MCF 10A (cell line): ENCODE data around the gene KCNH4. TPM values are rescaled to one million over a fixed set of nuclear protein-coding genes. Genes with fewer than 3 reads are reported as not detected.

Experiments
- BruUV-seq: library from RNA; stranded (reverse); fragments of 400-500 nt; replicated peaks from 2 replicates; lab custom pipeline; 2021; lab: Mats Ljungman, UMichigan
- CTCF ChIA-PET: fragments of 300-600 bp; sonication (Branson Sonifier 250); formaldehyde crosslinking; extraction: SDS; loops from one replicate; lab custom pipeline; 2021; ENCODE audit warnings: antibody characterized with exemption, inconsistent platforms; lab: Yijun Ruan, JAX
- POLR2A ChIA-PET: fragments of 300-600, 350-650 bp; sonication (Branson Sonifier 250); formaldehyde crosslinking; extraction: SDS; loops from one replicate; lab custom pipeline; 2020; ENCODE audit warnings: antibody characterized with exemption, inconsistent platforms; lab: Yijun Ruan, JAX
- DNase-seq: peaks from one replicate; pipeline ENCODE4 v3.0.0-alpha.2; 2018; ENCODE audit not compliant: unreplicated experiment
- H3K27ac Mint-ChIP-seq: one replicate; pipeline ENCODE4 v1.8.0; 2022; ENCODE audit warnings: mild to moderate bottlenecking, low read depth, mixed read lengths; ENCODE audit not compliant: unreplicated experiment
- H3K27me3 Mint-ChIP-seq: one replicate; pipeline ENCODE4 v1.8.0; 2022; ENCODE audit warnings: mixed read lengths; ENCODE audit not compliant: insufficient read depth, unreplicated experiment
- H3K36me3 Mint-ChIP-seq: one replicate; pipeline ENCODE4 v1.8.0; 2022; ENCODE audit warnings: mild to moderate bottlenecking, moderate library complexity, mixed read lengths; ENCODE audit not compliant: insufficient read depth, unreplicated experiment
- H3K4me1 Mint-ChIP-seq: one replicate; pipeline ENCODE4 v1.8.0; 2022; ENCODE audit warnings: mixed read lengths; ENCODE audit not compliant: insufficient read depth, unreplicated experiment
- H3K4me3 Mint-ChIP-seq: one replicate; pipeline ENCODE4 v1.8.0; 2022; ENCODE audit warnings: mild to moderate bottlenecking, moderate library complexity, mixed read lengths; ENCODE audit not compliant: unreplicated experiment
- H3K9me3 Mint-ChIP-seq: one replicate; pipeline ENCODE4 v1.8.0; 2022; ENCODE audit warnings: mixed read lengths; ENCODE audit not compliant: unreplicated experiment
- intact Hi-C: fragments of 100-400 bp; cut with micrococcal nuclease; formaldehyde crosslinking; loops from 2 replicates; pipeline ENCODE4 v1.14.1; 2022
- total RNA-seq: library from RNA; stranded (reverse); gene quantifications from 2 replicates; pipeline ENCODE4 v1.2.3, GENCODE V29; 2022
- TF ChIP-seq, protein P1 (sequence below): fragments of 200-600 bp; IDR thresholded peaks from one replicate; pipeline ENCODE4 v1.8.0; 2022; ENCODE audit warnings: antibody characterized with exemption, mild to moderate bottlenecking; ENCODE audit not compliant: unreplicated experiment

The KCNH4 gene
- total RNA-seq, 1 experiment from 2014 or later = not detected

DNA sequence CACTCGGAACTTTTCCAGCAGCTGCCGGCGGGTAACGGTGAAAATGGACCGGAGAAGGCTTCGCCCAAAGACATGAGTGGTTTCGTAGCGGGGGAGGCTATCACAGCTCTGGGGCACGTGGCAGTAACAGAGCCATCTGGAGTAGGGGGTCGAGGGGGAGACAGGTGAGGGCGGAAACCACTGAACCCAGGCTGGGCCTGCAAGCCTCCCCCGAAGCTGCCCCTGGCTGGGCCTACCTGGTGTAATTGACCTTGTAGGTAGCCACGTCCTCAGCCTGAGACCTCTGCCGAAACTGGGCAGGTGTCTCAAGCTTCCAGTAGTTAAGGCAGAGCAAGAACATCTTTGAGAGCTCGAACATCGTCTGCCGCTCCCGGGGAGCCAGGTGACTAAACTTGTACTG is 61.6 kb downstream of the KCNH4 start:
- H3K9me3 Mint-ChIP-seq = no peaks in the 10 kb centered on the region
- H3K36me3 Mint-ChIP-seq = peaks cover 42% of the 10 kb centered on the region
- peak overlapping the region; percentile 23 for H3K27ac Mint-ChIP-seq
- TF ChIP-seq, protein P1, sequence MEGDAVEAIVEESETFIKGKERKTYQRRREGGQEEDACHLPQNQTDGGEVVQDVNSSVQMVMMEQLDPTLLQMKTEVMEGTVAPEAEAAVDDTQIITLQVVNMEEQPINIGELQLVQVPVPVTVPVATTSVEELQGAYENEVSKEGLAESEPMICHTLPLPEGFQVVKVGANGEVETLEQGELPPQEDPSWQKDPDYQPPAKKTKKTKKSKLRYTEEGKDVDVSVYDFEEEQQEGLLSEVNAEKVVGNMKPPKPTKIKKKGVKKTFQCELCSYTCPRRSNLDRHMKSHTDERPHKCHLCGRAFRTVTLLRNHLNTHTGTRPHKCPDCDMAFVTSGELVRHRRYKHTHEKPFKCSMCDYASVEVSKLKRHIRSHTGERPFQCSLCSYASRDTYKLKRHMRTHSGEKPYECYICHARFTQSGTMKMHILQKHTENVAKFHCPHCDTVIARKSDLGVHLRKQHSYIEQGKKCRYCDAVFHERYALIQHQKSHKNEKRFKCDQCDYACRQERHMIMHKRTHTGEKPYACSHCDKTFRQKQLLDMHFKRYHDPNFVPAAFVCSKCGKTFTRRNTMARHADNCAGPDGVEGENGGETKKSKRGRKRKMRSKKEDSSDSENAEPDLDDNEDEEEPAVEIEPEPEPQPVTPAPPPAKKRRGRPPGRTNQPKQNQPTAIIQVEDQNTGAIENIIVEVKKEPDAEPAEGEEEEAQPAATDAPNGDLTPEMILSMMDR = no peak
- ChIA-PET CTCF (interaction anchor here (0.6 to 8.2 kb wide), 13 partner anchors 10 to 407 kb away, joined by 3 to 37 read pairs (median 5); partner anchors contain the start of gene NKIRAS2), POLR2A (interaction anchor here (1.0 to 2.3 kb wide), 2 partner anchors 99 to 201 kb away, joined by 3 to 6 read pairs; partner anchors contain the start of genes ACLY and NKIRAS2)
- BruUV-seq = no TSS peak
- intact Hi-C loops = loop anchor here (5.0 kb wide), 1 partner anchor 382 kb away; no protein-coding TSS in a partner anchor
- H3K4me3 Mint-ChIP-seq = peak overlapping the region; percentile 53
- no peaks in the 10 kb centered on the region for H3K27me3 Mint-ChIP-seq
- no peak for DNase-seq
- H3K4me1 Mint-ChIP-seq = peaks cover 6% of the 10 kb centered on the region

- ChIA-PET POLR2A (interaction anchor here (1.0 to 2.4 kb wide), 2 partner anchors 152 to 200 kb away, joined by 3 to 12 read pairs; partner anchors contain the start of genes ACLY and CNP), CTCF (interaction anchor here (0.5 to 8.2 kb wide), 12 partner anchors 11 to 445 kb away, joined by 3 to 40 read pairs (median 6); no protein-coding TSS in a partner anchor)
- intact Hi-C loops = loop anchor here (5.0 kb wide), 1 partner anchor 381 kb away; no protein-coding TSS in a partner anchor
- BruUV-seq = no TSS peak
- TF ChIP-seq, protein P1 = peak; percentile 15
- DNase-seq = peak; percentile 59
- Mint-ChIP-seq H3K27me3 (no peaks in the 10 kb centered on the region), H3K4me1 (peaks cover 6% of the 10 kb centered on the region), H3K36me3 (peaks cover 43% of the 10 kb centered on the region), H3K27ac (peak overlapping the region; percentile 23), H3K9me3 (no peaks in the 10 kb centered on the region), H3K4me3 (no peak overlapping the region)
These were observed 62.4 kb downstream of the KCNH4 start for GRCh38 chr17:42118545-42118944.

- no peaks in the 10 kb centered on the region for H3K27me3 Mint-ChIP-seq
- no peak overlapping the region for H3K4me3 Mint-ChIP-seq
- DNase-seq = no peak
- H3K36me3 Mint-ChIP-seq = peaks cover 41% of the 10 kb centered on the region
- intact Hi-C loops = loop anchor here (5.0 kb wide), 1 partner anchor 381 kb away; no protein-coding TSS in a partner anchor
- BruUV-seq = no TSS peak
- no peaks in the 10 kb centered on the region for H3K9me3 Mint-ChIP-seq
- H3K27ac Mint-ChIP-seq = no peak overlapping the region
- H3K4me1 Mint-ChIP-seq = peaks cover 6% of the 10 kb centered on the region
- CTCF ChIA-PET = interaction anchor here (0.5 to 8.2 kb wide), 13 partner anchors 12 to 446 kb away, joined by 3 to 40 read pairs (median 5); partner anchors contain the start of gene STAT5A
- TF ChIP-seq, protein P1 = no peak
- POLR2A ChIA-PET = interaction anchor here (1.0 to 2.4 kb wide), 2 partner anchors 152 to 200 kb away, joined by 3 to 12 read pairs; partner anchors contain the start of genes ACLY and CNP
These were observed 62.8 kb downstream of the KCNH4 start for GRCh38 chr17:42118126-42118510.

- TF ChIP-seq, protein P1 = no peak
- Mint-ChIP-seq H3K36me3 (peaks cover 38% of the 10 kb centered on the region), H3K4me3 (no peak overlapping the region), H3K4me1 (peaks cover 6% of the 10 kb centered on the region), H3K27me3 (no peaks in the 10 kb centered on the region), H3K9me3 (no peaks in the 10 kb centered on the region), H3K27ac (no peak overlapping the region)
- DNase-seq = no peak
- ChIA-PET POLR2A (interaction anchor here (2.4 kb wide), 1 partner anchor 151 kb away, joined by 12 read pairs; the partner anchor contains the start of gene CNP), CTCF (interaction anchor here (0.6 to 8.2 kb wide), 16 partner anchors 12 to 446 kb away, joined by 3 to 40 read pairs (median 4); partner anchors contain the start of genes NKIRAS2 and STAT5A)
- BruUV-seq = no TSS peak
- intact Hi-C loops = loop anchor here (5.0 kb wide), 1 partner anchor 380 kb away; no protein-coding TSS in a partner anchor
These were observed 63.4 kb downstream of the KCNH4 start for GRCh38 chr17:42117397-42118125.
